GM18907 (cell line): Measurements from ENCODE around the gene SERPINF2.
"Not testable (repeated sequence)": the region's sequence is repeated elsewhere in the genome, so short reads cannot be mapped to it uniquely, and the experiment has no call there.

Experiments used
- ATAC-seq: cut with Tn5 transposase; IDR thresholded peaks from one replicate; pipeline ENCODE4 v1.9.1; 2021; ENCODE audit warnings: mild to moderate bottlenecking, moderate library complexity; ENCODE audit not compliant: unreplicated experiment

The SERPINF2 gene

GRCh38 chr17:1742371-1743087 is at the start of gene SERPINF2:
SERPINF2 (plus strand) TSS chr17:1742871; CDS start chr17:1744996, 2,125 bp downstream.
- no peak for ATAC-seq

DNA sequence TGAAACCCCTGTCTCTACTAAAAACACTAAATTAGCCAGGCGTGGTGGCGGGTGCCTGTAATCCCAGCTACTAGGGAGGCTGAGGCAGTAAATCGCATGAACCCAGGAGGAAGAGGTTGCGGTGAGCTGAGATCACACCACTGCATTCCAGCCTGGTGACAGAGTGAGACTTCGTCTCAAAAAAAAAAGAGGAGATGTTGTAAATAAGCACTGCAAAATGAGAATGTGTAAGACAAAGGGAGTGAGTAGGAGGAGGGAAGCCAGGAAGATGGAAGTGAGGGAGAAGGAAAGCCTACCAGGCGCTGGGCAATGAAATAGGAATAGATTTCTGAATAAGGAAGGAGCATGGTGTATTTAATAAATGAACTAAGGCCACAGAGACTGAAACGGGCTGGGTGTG is 49.3 kb upstream of the SERPINF2 start:
- ATAC-seq = no peak

- ATAC-seq = no peak
Measured at GRCh38 chr17:1695365-1695764, 47.3 kb upstream of the SERPINF2 start.

DNA sequence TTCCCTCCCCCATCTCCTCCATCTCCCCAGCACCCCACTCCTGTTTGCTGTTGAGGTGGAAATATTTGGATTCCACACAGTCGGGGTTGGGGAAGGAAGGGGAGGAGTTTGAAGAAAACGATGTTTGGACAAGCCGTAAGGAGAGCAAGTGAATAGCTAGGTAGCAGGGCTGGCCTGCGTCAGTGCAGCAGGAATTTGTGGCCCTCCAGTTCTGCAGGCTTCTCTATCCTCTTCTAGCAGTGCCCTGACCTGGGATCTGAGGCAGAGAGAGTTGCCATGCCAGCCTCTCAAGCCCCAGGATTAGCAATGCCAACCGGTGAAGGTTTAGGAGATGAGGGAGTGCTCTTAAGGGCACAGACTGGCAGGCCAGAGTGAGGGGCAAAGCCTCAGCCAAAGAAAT is 45.0 kb upstream of the SERPINF2 start:
- no peak for ATAC-seq

DNA sequence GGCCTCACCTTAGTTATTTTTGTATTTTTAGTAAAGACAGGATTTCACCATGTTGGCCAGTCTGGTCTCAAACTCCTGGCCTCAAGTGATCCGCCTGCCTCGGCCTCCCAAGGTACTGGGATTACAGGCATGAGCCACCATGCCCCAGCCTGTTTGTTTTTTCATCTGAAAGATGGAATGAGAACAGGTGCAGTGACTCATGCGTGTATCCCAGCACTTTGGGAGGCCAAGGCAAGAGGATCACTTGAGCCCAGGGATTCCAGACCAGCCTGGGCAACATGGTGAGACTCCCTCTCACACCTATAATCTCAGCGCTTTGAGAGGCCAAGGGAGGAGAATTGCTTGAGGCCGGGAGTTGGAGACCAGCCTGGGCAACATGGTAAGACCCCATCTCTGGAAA is 42.8 kb upstream of the SERPINF2 start:
- not testable (repeated sequence) for ATAC-seq

- ATAC-seq = no peak
Measured at GRCh38 chr17:1703063-1703462, 39.6 kb upstream of the SERPINF2 start.

GRCh38 chr17:1705004-1705403 is 37.7 kb upstream of the SERPINF2 start:
- no peak for ATAC-seq

DNA sequence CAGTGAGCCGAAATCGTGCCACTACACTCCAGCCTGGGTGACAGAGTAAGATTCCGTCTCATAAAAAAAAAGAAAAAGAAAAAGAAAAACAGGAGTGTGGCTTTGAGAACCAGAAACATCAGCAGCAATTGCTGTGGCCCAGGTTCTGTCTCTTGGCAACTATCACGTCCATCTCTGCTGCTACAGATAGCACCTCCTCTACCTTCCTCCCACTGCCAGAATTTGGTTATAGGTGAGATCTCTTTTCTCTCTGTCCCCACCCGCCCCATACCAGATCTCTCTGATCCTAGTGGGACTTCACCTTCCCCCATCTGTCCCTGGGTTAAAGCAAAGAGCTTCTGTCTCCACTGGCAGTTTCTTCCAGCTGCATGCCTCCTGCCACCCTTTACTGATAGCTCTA is 35.6 kb upstream of the SERPINF2 start:
- ATAC-seq = no peak

- not testable (repeated sequence) for ATAC-seq
Measured at GRCh38 chr17:1708791-1709346, 33.8 kb upstream of the SERPINF2 start.

GRCh38 chr17:1709403-1709951 is 33.2 kb upstream of the SERPINF2 start:
- ATAC-seq = no peak

DNA sequence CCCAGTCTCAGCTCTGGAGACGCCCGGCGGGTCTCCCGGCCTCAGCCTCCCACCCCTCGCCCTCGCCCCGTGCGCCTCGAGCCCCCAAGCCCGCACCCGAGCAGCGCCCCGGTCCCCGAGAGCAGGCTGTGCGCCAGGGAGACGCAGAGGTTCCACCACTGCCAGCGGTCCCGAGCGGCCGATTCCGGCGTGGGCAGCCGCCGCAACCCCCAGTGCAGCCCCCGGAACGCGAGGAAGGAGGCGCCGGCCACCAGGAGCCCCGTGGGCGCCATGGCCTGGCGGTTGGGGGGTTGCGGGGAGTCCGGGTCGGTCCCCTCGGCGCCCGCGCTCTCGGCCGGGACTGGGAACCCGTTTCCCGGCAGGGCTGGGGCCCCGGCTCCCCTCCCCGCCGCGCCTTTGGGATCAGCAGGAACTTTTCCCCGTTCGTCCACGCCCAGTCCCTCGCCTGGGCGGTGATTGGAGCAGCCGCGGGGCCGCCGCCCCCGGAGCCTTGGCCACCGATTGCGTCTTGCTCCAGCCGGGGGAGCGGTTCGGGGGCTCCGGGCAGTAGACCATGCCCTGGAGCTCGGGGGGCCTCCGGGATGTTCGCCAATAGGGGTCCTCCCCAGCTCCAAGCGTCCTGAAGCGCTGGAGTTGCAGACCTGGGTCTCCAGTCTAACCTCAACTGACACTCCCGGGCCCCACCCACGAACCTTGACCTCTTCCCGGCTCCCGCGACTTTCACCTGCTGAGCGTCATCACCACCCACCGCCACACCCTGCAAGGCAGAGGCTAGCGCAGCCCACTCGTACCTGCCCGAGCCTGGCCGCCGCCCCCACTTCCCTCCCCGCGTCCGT is 32.5 kb upstream of the SERPINF2 start, which contains the start of gene TLCD2:
TSS of gene TLCD2 (minus strand) at position 407 of the 836 bp plus-strand sequence. CDS start at position 272, 135 bp downstream.
- ATAC-seq = no peak

DNA sequence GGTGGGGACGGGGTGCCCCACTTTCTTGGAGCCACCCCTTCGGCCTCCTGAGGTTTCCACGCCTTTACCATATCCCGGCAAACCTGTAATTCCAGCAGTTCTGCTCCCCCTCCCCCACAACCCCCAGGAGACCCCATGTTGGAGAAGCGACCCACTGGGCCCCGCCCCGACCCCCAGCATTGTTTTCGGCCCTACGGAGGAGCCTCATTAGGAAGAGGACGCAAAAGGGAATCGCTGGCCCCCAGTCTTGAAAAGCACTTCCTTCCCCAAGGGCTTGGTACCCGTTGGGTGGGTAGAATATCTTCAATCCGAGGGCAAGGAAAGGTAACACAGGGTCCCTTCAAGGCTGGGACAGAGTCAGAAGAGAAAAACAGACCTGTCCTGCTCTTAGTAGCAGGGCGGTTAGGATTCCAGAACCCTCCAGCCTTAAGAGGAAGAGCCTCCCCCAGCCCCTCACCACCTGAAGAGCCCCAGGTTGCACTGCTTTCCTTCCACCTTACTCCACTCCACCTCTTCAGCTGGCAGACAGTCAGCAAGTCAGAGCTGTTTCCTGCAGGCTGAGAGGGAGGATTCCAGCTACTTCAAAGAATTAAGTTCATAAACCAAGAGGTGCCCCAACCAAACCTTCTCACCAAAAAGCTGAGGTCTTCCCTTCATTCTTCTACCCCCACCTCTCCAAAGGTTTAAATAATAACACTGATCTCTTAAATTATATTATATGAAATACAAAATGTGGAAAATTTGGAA is 31.7 kb upstream of the SERPINF2 start:
- no peak for ATAC-seq

- ATAC-seq = no peak
Measured at GRCh38 chr17:1711804-1712203, 30.9 kb upstream of the SERPINF2 start.

- no peak for ATAC-seq
Measured at GRCh38 chr17:1712271-1712670, 30.4 kb upstream of the SERPINF2 start.

GRCh38 chr17:1713160-1713877 is 29.4 kb upstream of the SERPINF2 start:
- no peak for ATAC-seq

DNA sequence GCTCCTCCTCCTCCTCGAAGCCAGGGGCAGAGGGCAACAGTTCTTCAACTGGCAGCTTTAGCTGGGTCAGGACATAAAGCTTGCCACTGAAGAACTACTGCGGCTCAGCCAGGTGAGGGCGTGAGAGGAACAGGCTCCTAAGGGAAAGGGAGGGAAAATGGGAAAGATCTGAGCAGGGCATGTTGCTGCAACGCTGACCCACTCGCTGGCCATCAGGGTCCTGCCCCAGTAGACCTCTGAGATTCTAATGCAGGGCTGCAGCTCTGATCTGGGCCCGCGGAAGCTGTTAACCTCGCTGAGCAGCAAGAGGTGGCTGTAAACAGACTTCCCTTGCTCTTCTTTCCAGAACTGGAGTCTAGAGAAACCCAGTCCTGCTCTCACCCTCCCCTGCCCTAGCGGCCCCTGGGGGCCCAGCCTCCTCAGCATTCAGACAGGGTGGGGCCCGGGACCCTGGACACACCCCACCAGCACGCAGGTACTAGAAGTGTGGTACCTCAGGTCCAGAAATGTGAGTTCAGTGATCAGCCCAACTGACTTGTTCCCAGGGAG is 28.7 kb upstream of the SERPINF2 start:
- ATAC-seq = no peak

GRCh38 chr17:1714427-1714979 is 28.2 kb upstream of the SERPINF2 start:
- no peak for ATAC-seq

- no peak for ATAC-seq
Measured at GRCh38 chr17:1714980-1715802, 27.5 kb upstream of the SERPINF2 start.

DNA sequence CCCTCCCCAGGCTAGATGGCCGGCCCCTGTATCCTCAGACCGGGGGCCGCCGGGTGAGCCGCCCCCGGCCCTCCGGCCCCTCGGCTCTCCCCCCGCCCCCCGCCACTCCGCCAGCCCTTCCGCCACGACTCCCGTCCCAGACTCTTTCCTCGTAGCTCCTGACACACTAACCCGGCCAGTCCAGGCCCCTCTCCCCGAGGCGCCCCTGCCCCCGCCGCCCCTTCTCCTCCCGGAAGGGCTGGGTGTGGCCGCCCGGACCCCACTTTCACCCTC is 26.9 kb upstream of the SERPINF2 start:
- ATAC-seq = no peak
